OCI-LY7 (cell line): ENCODE measurements around the gene LIPC. TPM values are rescaled to one million over a fixed set of nuclear protein-coding genes. Genes with fewer than 3 reads are reported as not detected.

Experiments used
- BruUV-seq: library from RNA; stranded (reverse); fragments of 400-500 nt; replicated peaks from 2 replicates; lab custom pipeline; 2021; lab: Mats Ljungman, UMichigan
- CTCF ChIA-PET: fragments of 300-600 bp; sonication (Branson Sonifier 250); formaldehyde crosslinking; loops from one replicate; lab custom pipeline; 2022; ENCODE audit warnings: antibody characterized with exemption; ENCODE audit not compliant: unreplicated experiment; lab: Charles Lee
- POLR2A ChIA-PET: fragments of 300-600 bp; sonication (Branson Sonifier 250); formaldehyde crosslinking; loops from one replicate; lab custom pipeline; 2022; ENCODE audit warnings: antibody characterized with exemption; lab: Charles Lee
- DNase-seq: peaks from one replicate; pipeline ENCODE4 v3.0.0-alpha.2; 2015; ENCODE audit warnings: low spot score
- H2AFZ ChIP-seq: fragments of 200-600 bp; sonication (generic), shearing (Covaris generic); 2 replicates; pipeline ENCODE4 v1.6.1; 2014; ENCODE audit warnings: mild to moderate bottlenecking, antibody characterized with exemption, low read length, moderate library complexity
- H3K27ac ChIP-seq: fragments of 200-600 bp; sonication (generic); 2 replicates; pipeline ENCODE4 v1.5.1; 2014; ENCODE audit warnings: mixed run types, low read depth, mild to moderate bottlenecking, moderate library complexity, low read length, inconsistent platforms; ENCODE audit not compliant: poor library complexity, severe bottlenecking
- H3K36me3 ChIP-seq: fragments of 200-600 bp; sonication (generic); 2 replicates; pipeline ENCODE4 v1.6.1; 2014; ENCODE audit warnings: mild to moderate bottlenecking, antibody characterized with exemption, low read length, moderate library complexity, mixed read lengths; ENCODE audit not compliant: insufficient read depth
- H3K4me1 ChIP-seq: fragments of 200-600 bp; sonication (generic); 2 replicates; pipeline ENCODE4 v1.5.1; 2014; ENCODE audit warnings: mild to moderate bottlenecking, low read length; ENCODE audit not compliant: insufficient read depth, poor library complexity, severe bottlenecking
- H3K4me2 ChIP-seq: fragments of 200-600 bp; sonication (generic); 2 replicates; pipeline ENCODE4 v1.6.1; 2014; ENCODE audit warnings: mild to moderate bottlenecking, low read length
- H3K4me3 ChIP-seq: fragments of 200-600 bp; sonication (generic); 2 replicates; pipeline ENCODE4 v1.5.1; 2014; ENCODE audit warnings: mild to moderate bottlenecking, low read depth, low read length; ENCODE audit not compliant: poor library complexity, severe bottlenecking
- H3K79me2 ChIP-seq: fragments of 200-600 bp; sonication (generic); 2 replicates; pipeline ENCODE4 v1.6.1; 2016; ENCODE audit warnings: low read depth, mild to moderate bottlenecking, low read length, moderate library complexity, mixed read lengths; ENCODE audit not compliant: insufficient read depth
- H3K9me2 ChIP-seq: fragments of 200-600 bp; sonication (generic); 2 replicates; pipeline ENCODE4 v1.6.1; 2016; ENCODE audit warnings: mild to moderate bottlenecking, low read length, mixed read lengths; ENCODE audit not compliant: insufficient read depth
- H3K9me3 ChIP-seq: fragments of 200-600 bp; sonication (generic); 2 replicates; pipeline ENCODE4 v1.6.1; 2014; ENCODE audit warnings: mild to moderate bottlenecking, mixed run types, low read length, mixed read lengths
- H4K20me1 ChIP-seq: fragments of 200-600 bp; sonication (generic); 2 replicates; pipeline ENCODE4 v1.6.1; 2014; ENCODE audit warnings: mild to moderate bottlenecking, antibody characterized with exemption, low read length, moderate library complexity, mixed read lengths; ENCODE audit not compliant: insufficient read depth
- EZH2phosphoT487 ChIP-seq: fragments of 200-600 bp; sonication (generic); IDR thresholded peaks from 2 replicates; pipeline ENCODE4 v1.6.1; 2018; ENCODE audit warnings: low read depth, borderline replicate concordance, mild to moderate bottlenecking, mixed run types, antibody characterized with exemption, low read length, moderate library complexity, mixed read lengths
- intact Hi-C: fragments of 100-400 bp; cut with micrococcal nuclease; formaldehyde crosslinking; loops from one replicate; pipeline ENCODE4 v1.10.0; 2022; ENCODE audit not compliant: unreplicated experiment
- total RNA-seq, 2 experiments: library from RNA; depleted of rRNA in 1 of 2; stranded (reverse); fragments of >200 nt in 1 of 2; shearing (Covaris generic) in 1 of 2; gene quantifications; 2 replicates each; pipeline ENCODE4 v1.2.3, GENCODE V29; 2014 to 2022
- TF ChIP-seq, protein P1 (sequence below): fragments of 200-600 bp; sonication (generic); conservative IDR thresholded peaks from 2 replicates; pipeline ENCODE4 v1.5.1; 2014; ENCODE audit warnings: mild to moderate bottlenecking, antibody characterized with exemption, low read length, moderate library complexity, mixed read lengths

LIPC gene
- total RNA-seq, 2 experiments from 2014 or later: 0.50 TPM; not detected in 1

DNA sequence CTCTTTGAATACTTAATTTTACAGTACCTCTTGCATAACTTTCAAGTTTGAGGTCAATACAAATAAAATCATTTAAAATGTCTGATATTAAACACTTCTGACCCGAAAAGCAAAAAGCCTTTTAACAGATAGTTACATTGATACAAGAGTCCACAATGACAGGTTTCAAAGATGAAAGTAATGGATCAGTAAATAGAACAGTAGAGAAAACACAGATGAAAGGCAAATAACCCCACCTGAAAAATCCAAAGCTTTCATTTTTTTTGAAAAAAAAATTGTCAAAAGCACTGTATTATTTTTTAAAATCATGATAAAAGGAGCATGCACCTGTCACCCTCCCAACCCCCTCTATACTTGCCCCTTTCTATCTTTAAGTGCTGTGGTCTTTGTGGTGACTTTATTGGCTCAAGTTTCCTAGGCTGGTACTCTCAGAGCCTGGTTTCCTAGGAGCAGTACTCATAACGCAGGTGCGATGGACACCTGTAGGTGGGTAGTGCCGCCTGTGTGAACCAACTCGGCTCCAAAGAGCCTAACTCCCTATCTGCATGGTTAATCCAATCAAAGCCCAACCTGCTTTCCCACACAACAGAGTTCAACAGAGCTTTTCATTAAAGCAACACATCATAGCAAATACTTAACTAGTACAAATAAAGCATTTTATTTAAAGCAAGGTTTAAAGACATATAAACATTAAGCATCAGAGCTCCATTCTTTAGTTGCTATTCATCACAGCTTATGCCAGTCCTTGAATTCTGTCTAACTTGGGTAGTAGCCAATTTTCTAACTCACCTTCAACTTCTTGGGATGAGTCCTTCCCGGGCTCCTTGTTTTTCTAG is 32.2 kb downstream of the LIPC start:
- H3K4me3 ChIP-seq: no peak overlapping the region
- H3K4me2 ChIP-seq: peak overlapping the region; percentile 43
- DNase-seq: peak; percentile 54
- no peaks in the 10 kb centered on the region for H3K36me3 ChIP-seq
- H3K4me1 ChIP-seq: peaks cover 50% of the 10 kb centered on the region
- intact Hi-C loops: no loop called here
- no peak overlapping the region for H2AFZ ChIP-seq
- no peaks in the 10 kb centered on the region for H3K9me2 ChIP-seq
- TF ChIP-seq, protein P1, sequence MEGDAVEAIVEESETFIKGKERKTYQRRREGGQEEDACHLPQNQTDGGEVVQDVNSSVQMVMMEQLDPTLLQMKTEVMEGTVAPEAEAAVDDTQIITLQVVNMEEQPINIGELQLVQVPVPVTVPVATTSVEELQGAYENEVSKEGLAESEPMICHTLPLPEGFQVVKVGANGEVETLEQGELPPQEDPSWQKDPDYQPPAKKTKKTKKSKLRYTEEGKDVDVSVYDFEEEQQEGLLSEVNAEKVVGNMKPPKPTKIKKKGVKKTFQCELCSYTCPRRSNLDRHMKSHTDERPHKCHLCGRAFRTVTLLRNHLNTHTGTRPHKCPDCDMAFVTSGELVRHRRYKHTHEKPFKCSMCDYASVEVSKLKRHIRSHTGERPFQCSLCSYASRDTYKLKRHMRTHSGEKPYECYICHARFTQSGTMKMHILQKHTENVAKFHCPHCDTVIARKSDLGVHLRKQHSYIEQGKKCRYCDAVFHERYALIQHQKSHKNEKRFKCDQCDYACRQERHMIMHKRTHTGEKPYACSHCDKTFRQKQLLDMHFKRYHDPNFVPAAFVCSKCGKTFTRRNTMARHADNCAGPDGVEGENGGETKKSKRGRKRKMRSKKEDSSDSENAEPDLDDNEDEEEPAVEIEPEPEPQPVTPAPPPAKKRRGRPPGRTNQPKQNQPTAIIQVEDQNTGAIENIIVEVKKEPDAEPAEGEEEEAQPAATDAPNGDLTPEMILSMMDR: no peak
- no peak for TF ChIP-seq EZH2phosphoT487
- no peaks in the 10 kb centered on the region for H3K9me3 ChIP-seq
- H3K27ac ChIP-seq: peak overlapping the region; percentile 9
- CTCF ChIA-PET: no interaction called here
- no TSS peak for BruUV-seq
- no peaks in the 10 kb centered on the region for H3K79me2 ChIP-seq
- POLR2A ChIA-PET: no interaction called here
- H4K20me1 ChIP-seq: no peaks in the 10 kb centered on the region

DNA sequence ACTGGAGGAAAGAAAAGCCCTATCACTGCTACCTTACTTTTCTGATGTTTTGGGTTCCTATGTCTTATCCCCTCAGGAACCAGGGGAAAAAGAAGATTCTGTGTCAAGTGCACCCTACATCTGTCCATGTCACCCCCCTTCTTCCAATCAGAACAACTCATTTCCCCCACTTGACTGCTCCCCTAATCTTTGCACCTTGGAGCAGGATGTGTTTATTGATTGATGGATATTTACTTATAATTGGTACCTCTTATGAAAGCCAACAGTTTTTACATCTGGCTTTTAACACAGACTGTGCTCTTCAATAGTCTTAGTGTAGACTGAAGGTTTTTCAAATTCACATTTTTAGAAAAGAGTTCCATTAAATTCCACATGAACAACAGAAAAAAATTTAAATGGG is 33.3 kb downstream of the LIPC start:
- H3K36me3 ChIP-seq: no peaks in the 10 kb centered on the region
- intact Hi-C loops: no loop called here
- H2AFZ ChIP-seq: no peak overlapping the region
- ChIA-PET CTCF (no interaction called here), POLR2A (no interaction called here)
- H3K9me3 ChIP-seq: no peaks in the 10 kb centered on the region
- H3K79me2 ChIP-seq: no peaks in the 10 kb centered on the region
- H4K20me1 ChIP-seq: no peaks in the 10 kb centered on the region
- H3K4me1 ChIP-seq: peaks cover 40% of the 10 kb centered on the region
- H3K27ac ChIP-seq: no peak overlapping the region
- H3K4me2 ChIP-seq: no peak overlapping the region
- no peak overlapping the region for H3K4me3 ChIP-seq
- no TSS peak for BruUV-seq
- no peak for TF ChIP-seq EZH2phosphoT487
- TF ChIP-seq, protein P1: no peak
- DNase-seq: no peak
- H3K9me2 ChIP-seq: no peaks in the 10 kb centered on the region

DNA sequence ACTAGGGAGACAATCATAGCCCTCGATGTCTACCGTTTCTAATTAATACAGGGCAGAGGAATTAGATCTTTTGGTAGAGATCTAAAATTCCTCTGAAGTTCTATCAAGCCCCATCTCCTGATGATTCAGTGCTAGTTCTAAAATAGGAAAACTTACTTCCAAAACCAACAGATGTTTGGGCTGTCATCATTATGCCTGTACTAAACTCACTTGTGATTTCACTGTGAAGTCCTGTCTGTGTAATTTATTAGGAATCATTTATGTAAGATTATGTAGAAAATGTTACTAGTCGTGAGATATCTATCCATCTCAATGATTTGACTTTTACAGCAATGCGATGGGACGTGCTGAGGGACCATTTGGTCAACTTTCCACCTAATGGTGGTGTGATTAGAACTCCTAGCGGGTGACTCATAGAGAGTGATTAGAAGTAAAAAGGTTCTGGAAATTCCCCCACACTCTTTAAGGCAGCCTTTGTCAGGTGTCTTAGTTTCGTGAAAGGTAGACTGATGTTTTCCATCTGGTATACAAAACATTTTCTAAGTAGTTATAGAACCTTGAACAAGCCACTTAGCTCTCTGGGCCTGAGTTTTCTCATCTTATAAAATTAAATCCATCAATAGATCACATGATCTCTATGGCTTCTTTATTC is 34.2 kb downstream of the LIPC start:
- POLR2A ChIA-PET: no interaction called here
- BruUV-seq: no TSS peak
- CTCF ChIA-PET: no interaction called here

More for the DNA sequence above, 34.2 kb downstream of the LIPC start:
- Histone ChIP-seq H3K4me1 (peaks cover 39% of the 10 kb centered on the region), H3K36me3 (no peaks in the 10 kb centered on the region), H3K79me2 (no peaks in the 10 kb centered on the region), H3K9me3 (no peaks in the 10 kb centered on the region), H4K20me1 (no peaks in the 10 kb centered on the region), H3K9me2 (no peaks in the 10 kb centered on the region), H2AFZ (no peak overlapping the region), H3K4me3 (no peak overlapping the region), H3K27ac (no peak overlapping the region), H3K4me2 (no peak overlapping the region)
- intact Hi-C loops: no loop called here
- TF ChIP-seq EZH2phosphoT487: no peak
- TF ChIP-seq, protein P1: no peak
- no peak for DNase-seq
